BE2C (cell line): Measurements from ENCODE around the gene NUAK1.

ENCODE experiments used
- DNase-seq: peaks from one replicate; pipeline ENCODE4 v3.0.0-alpha.2; 2020
- H3K27me3 ChIP-seq: fragments of 250-450 bp; sonication (Bioruptor Pico); 2 replicates; pipeline ENCODE4 v1.5.1; 2020; ENCODE audit warnings: mild to moderate bottlenecking
- H3K36me3 ChIP-seq: fragments of 250-450 bp; sonication (Bioruptor Pico); 2 replicates; pipeline ENCODE4 v1.5.1; 2020; ENCODE audit warnings: mild to moderate bottlenecking
- H3K4me1 ChIP-seq: fragments of 250-450 bp; sonication (Bioruptor Pico); 2 replicates; pipeline ENCODE4 v1.5.1; 2020
- H3K4me3 ChIP-seq: 2 replicates; pipeline ENCODE4 v1.5.1; 2011; ENCODE audit warnings: low read depth, low read length
- H3K9me3 ChIP-seq: fragments of 250-450 bp; sonication (Bioruptor Pico); 2 replicates; pipeline ENCODE4 v1.5.1; 2020
- CTCF ChIP-seq: IDR thresholded peaks from 2 replicates; pipeline ENCODE4 v1.5.1; 2012; ENCODE audit warnings: mild to moderate bottlenecking, low read depth, low read length

NUAK1 gene

GRCh38 chr12:106171117-106171750 lies 32.5 kb upstream of the NUAK1 start:
- no peak for DNase-seq
- Histone ChIP-seq H3K9me3 (no peaks in the 10 kb centered on the region), H3K27me3 (no peaks in the 10 kb centered on the region), H3K4me3 (no peak overlapping the region), H3K36me3 (no peaks in the 10 kb centered on the region), H3K4me1 (no peaks in the 10 kb centered on the region)
- no peak for TF ChIP-seq CTCF

- Histone ChIP-seq H3K36me3 (no peaks in the 10 kb centered on the region), H3K27me3 (no peaks in the 10 kb centered on the region), H3K4me1 (no peaks in the 10 kb centered on the region), H3K4me3 (no peak overlapping the region), H3K9me3 (no peaks in the 10 kb centered on the region)
- DNase-seq, result no peak
- TF ChIP-seq CTCF, result no peak
Measured at GRCh38 chr12:106170285-106170684, 31.5 kb upstream of the NUAK1 start.

GRCh38 chr12:106163712-106164111 lies 25.0 kb upstream of the NUAK1 start:
- Histone ChIP-seq H3K36me3 (no peaks in the 10 kb centered on the region), H3K27me3 (no peaks in the 10 kb centered on the region), H3K9me3 (no peaks in the 10 kb centered on the region), H3K4me3 (no peak overlapping the region), H3K4me1 (no peaks in the 10 kb centered on the region)
- DNase-seq, result no peak
- no peak for TF ChIP-seq CTCF

- Histone ChIP-seq H3K36me3 (no peaks in the 10 kb centered on the region), H3K4me1 (no peaks in the 10 kb centered on the region), H3K9me3 (no peaks in the 10 kb centered on the region), H3K27me3 (no peaks in the 10 kb centered on the region), H3K4me3 (no peak overlapping the region)
- no peak for TF ChIP-seq CTCF
- no peak for DNase-seq
Measured at GRCh38 chr12:106161491-106161890, 22.7 kb upstream of the NUAK1 start.

- Histone ChIP-seq H3K9me3 (no peaks in the 10 kb centered on the region), H3K4me1 (no peaks in the 10 kb centered on the region), H3K4me3 (no peak overlapping the region), H3K27me3 (no peaks in the 10 kb centered on the region), H3K36me3 (no peaks in the 10 kb centered on the region)
- no peak for DNase-seq
- TF ChIP-seq CTCF, result no peak
Measured at GRCh38 chr12:106160915-106161314, 22.2 kb upstream of the NUAK1 start.

GRCh38 chr12:106157802-106158201 lies 19.0 kb upstream of the NUAK1 start:
- H3K4me3 ChIP-seq, result no peak overlapping the region
- TF ChIP-seq CTCF, result no peak
- no peaks in the 10 kb centered on the region for H3K4me1 ChIP-seq
- no peak for DNase-seq
- H3K27me3 ChIP-seq, result no peaks in the 10 kb centered on the region
- no peaks in the 10 kb centered on the region for H3K36me3 ChIP-seq
- no peaks in the 10 kb centered on the region for H3K9me3 ChIP-seq
